Neural progenitor cell (in vitro differentiated cells): ENCODE data around the gene ITGBL1.

Experiments
- EZH2 ChIP-seq: fragments of 200-600 bp; sonication (generic); IDR thresholded peaks from 2 replicates; pipeline ENCODE4 v1.6.1; 2017; ENCODE audit warnings: antibody characterized with exemption, mild to moderate bottlenecking, moderate library complexity
- EZH2phosphoT487 ChIP-seq: fragments of 200-600 bp; sonication (generic); IDR thresholded peaks from 2 replicates; pipeline ENCODE4 v1.6.1; 2017; ENCODE audit warnings: antibody characterized with exemption
- TF ChIP-seq, protein P1 (sequence below): fragments of 200-600 bp; sonication (generic); IDR thresholded peaks from 2 replicates; pipeline ENCODE4 v1.5.1; 2017; ENCODE audit warnings: antibody characterized with exemption, mild to moderate bottlenecking

DNA sequence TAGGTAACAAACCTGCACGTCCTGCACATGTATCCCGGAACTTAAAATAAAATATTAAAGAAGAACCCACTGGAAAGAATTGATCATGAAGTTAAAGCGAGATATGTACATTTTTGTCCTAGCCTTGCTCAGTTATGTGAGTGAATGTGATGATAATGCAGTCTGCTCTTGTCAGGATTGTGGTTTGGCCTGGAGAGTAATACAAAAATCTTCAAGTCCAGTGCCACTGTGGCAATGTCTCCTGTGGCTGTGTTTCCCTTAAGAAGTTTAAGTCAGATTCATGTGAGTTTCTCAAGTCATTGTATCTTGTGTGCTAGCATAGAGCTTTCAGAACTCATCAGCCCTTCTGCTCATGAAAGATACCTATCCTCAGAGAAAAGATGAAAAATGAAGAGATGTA lies 18.0 kb upstream of the ITGBL1 start:
- TF ChIP-seq EZH2 (no peak), EZH2phosphoT487 (no peak)
- TF ChIP-seq, protein P1, sequence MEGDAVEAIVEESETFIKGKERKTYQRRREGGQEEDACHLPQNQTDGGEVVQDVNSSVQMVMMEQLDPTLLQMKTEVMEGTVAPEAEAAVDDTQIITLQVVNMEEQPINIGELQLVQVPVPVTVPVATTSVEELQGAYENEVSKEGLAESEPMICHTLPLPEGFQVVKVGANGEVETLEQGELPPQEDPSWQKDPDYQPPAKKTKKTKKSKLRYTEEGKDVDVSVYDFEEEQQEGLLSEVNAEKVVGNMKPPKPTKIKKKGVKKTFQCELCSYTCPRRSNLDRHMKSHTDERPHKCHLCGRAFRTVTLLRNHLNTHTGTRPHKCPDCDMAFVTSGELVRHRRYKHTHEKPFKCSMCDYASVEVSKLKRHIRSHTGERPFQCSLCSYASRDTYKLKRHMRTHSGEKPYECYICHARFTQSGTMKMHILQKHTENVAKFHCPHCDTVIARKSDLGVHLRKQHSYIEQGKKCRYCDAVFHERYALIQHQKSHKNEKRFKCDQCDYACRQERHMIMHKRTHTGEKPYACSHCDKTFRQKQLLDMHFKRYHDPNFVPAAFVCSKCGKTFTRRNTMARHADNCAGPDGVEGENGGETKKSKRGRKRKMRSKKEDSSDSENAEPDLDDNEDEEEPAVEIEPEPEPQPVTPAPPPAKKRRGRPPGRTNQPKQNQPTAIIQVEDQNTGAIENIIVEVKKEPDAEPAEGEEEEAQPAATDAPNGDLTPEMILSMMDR: no peak
